Measurements from ENCODE around the gene PRKRA.
A peak's percentile ranks its signal among the peaks of the same experiment; 100 is the strongest.
"Not testable (repeated sequence)": the region's sequence is repeated elsewhere in the genome, so short reads cannot be mapped to it uniquely, and the experiment has no call there.

Gene PRKRA

DNA sequence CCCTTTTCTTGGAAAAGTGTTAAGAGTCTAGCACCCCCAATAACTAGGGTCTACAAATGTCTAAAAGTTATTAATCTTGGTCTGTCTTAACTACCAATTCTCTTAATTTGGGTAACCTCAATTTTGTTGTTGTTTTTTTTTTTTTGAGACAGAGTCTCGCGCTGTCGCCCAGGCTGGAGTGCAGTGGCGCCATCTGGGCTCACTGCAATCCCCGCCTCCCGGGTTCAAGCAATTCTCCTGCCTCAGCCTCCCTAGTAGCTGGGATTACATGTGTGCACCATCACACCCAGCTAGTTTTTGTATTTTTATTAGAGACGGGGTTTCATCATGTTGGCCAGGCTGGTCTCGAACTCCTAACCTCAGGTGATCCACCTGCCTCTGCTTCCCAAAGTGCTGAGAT, 38.5 kb downstream of the PRKRA start:
- DNase-seq = not testable (repeated sequence)

DNA sequence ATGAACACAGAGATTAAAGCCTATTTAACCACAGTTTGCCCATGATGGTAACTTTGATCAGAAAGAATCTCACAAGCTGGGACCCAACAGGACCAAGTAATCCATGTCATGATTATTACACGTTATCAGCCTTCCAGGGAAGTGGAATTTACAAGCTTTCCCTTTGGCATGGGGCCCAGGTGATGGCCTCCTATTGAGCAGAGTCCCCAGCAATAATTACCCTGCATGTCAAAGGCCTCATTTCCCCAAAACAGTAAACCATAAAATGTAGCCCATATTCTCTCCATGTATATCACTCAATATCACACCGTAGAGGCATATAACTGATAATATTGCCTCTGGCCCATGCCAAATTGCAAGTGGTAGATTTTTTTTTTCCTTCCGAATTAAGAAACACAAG, 38.9 kb downstream of the PRKRA start:
- DNase-seq = no peak

DNA sequence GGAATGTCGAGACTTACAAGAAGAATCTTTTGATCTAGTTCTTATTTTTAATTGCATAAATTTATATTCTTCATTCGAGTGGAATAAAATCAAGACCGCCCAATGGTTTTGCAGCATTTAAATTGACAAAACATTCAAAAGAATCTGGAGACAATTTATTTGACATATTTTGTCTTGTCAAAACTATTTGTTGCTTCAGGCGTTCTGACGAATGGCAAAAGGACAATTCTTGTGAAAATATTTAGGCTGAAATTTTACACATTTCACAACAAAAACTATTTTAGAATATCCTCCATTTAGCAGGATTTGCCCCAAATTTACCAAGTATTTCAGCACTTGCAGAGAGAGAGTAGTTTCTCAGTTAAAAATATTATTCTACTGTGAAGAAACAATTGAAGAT, 41.7 kb downstream of the PRKRA start:
- DNase-seq = no peak

DNA sequence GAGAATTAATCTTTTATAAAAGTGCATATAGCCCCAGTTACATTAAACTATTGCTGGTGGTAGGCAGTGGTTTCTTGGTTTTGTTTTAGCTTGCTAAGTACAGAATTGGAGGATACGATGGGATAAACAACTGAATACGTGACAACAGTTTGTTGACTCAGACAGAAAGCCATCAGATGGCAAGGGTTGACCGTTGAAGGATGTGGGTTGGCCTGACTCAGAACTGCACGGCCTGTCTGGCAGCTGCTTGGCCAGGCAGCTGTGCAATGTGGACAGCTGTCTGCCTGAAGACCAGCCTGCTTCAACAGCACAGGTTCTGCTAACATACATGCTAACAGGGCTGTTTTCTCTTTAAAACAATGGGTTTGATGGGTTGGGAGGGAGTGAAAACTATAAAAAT, 46.6 kb downstream of the PRKRA start:
- no peak for DNase-seq

DNA sequence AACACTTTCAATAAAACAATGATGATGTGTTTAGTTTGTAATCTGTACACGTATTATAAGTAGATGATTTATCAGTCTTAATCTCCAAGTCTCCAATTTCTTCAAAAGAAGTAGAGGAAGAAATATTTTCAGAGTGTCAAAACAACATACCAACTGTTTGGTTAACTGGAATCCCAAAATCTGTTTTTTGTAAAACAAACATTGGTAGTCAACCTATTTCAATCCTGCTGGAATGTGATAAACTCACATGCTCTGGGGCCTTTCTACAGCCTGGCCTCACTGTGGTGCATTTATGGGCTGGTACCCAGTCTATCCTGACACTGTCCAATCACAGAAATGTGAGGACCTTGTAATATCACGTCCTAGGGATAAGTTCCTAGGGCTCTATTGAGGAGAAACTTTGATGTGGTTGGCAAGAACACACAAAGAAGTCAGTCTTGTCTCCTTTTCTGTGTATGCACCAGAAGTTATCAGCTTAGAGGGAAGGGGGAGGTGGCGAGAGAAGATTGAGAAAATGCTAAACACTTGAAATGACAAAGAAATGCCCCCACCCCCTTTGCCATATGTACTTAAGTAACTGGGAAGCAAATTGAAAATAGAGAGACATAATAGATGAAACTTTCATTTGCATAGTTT, 47.2 kb downstream of the PRKRA start:
- no peak for DNase-seq

DNA sequence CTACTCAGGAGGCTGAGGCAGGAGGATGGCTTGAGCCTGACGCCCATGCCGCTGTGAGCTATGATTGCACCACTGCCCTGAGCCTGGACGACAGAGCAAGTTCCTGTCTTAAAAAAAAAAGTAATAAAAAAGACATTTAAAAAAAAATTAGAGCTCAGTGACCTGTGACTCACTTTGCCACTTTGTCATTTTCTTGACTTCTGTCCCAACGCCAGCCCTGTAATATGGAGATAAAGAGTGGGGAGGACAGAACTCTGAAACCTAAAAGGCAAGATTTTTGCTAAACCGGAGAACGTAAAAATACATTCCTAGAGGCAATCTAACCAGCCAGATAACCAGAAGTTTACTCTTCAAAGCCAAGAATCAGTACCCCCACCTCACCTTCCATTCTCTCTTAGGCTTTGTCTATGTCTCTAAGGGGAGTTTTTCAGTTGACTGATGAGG, 49.0 kb downstream of the PRKRA start:
- DNase-seq = no peak

DNA sequence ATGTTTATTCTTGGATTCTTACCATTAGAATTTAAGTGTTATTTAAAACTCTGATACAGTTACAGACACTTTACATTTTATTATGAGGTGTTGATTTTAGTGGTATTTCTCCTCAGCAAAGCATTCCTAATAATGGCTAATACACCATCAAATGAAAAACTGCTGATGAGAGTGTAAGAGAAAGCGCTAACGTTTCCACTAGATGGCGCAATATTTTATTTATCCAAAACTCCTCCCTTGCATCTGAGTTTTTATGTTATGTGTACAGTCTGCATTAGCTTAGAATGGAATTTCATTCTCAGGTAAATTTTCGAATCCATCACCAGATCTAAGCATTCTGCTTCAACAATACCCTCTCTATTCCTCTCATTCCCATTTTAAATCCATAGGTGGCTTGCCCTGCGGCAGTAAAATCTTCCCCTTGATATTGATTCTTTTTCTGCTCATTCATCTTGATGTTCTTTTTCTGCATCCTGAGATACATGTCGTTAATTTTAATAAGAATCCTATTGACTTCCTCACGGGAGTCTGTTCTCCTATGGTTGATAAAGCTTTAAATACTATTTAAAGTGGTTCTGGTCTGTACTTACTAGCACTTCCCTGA, 53.9 kb downstream of the PRKRA start:
- DNase-seq = peak; percentile 27

DNA sequence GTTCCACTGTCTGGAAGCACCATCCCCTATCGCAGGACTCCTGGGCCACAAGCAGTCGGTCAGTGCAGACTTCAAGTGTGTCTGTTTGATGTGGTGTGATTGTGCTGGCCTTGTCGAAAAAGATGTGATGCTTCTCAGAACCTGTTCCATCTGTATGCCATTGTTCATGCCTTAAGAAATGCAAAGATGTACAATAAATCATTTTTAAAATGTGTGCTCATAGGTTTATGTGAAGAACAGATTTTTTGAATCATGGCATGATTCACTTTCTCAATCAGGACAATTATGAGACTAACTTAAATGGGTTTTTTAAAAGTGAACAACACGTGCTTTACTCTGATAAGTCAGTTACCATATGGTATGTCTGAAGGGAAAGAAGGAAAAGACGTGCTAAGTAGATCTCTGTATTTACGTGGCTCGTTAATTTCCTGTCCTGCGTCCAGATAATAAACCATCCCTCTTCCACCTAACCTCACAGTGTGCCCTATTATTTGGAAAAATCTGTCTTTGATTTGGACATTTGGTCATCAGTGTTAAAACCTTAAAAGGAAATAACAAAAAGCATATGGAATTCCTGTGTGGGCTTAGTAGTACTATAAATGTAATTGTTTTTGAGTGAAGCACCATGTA, 54.9 kb downstream of the PRKRA start:
- no peak for DNase-seq

DNA sequence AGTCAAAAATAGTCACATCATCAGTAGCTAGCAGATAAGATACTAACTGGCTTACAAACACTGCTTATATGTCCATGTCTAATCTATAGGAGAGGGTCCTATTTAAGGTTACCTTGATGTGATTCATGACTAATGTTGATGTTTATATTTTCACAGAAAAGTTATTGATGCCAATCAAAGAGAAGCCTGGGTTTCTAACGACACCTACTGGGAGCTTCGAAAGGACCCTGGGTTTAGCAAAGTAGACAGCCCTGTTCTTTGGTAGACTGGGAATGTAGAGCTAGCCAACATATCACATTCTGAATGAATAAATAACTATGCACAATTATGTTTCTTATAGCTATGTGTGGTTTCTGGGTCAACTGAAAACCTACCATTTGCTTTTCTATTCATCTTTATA, 55.7 kb downstream of the PRKRA start:
- no peak for DNase-seq

DNA sequence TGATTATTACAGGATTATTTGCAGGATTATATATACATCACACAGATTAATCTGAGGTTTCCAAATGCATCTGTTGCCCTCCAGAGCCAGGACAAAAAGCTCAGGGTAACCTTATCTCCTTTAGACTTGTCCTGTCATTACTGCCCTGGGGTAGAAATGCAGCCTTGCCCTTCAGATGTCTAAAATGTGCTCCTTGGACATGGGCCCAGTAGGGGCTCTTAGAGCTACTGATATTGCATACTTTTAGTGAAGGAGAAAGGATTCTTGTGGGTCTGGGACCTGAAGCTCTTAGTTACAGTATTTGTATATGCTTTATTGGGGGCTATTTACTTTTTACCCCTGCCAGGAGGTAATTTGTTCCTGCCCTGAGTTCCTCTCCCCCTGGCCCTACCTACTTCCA, 56.1 kb downstream of the PRKRA start:
- DNase-seq = no peak

DNA sequence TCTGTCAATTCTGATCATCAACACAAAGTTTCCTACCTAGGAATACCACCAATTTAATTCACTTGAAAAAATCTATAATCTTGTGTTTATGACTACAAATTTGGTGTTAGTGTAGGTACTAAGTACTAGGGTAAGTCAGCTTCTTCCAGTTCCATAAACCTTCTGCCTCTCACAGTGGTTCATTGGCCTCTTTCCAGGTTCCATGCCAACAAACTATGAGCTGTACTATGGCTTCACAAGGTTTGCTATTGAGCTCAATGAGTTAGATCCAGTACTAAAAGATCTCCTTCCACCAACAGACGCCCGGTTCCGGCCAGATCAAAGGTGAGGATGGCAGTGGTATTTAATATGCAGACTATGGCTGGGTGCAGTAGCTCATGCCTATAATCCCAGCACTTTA, 58.8 kb downstream of the PRKRA start:
- DNase-seq = no peak

DNA sequence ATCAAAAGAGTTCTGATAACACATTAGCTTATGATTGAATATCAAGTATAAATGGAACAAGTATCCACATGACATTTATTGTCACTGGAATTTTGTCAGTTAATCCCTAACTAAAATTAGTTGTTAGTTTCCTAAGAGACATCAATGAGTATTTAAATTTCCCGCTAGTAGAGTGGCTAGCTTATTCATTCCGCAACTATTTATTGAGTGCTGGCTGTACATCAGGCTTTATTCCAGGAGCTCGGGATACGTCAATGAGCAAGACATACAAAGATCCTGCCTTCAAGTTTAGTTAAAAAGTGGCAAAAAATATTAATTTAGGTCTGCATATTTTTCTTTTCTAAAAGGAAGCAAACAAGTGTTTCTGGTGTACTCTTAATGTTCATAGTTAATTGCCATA, 59.3 kb downstream of the PRKRA start:
- DNase-seq = no peak

DNA sequence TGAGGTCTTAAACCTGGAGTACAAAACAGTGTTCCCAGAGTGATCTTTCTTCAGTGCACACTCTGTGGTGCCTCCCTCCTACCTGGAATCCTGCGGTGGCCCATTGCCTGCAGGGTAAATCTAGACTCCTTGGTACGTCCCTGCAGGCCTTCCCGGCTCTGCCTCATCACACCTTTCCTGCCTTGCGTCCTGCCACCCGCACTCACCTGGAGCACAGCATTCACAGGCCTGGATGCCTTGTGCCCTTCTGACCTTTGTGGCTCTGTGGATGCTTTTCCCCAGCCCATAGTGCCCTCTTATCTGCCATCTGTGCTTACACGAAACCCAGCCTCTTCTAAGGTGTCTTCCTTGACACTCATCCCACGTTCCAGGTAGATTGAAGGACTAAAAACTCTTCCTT, 62.7 kb downstream of the PRKRA start:
- DNase-seq = no peak

DNA sequence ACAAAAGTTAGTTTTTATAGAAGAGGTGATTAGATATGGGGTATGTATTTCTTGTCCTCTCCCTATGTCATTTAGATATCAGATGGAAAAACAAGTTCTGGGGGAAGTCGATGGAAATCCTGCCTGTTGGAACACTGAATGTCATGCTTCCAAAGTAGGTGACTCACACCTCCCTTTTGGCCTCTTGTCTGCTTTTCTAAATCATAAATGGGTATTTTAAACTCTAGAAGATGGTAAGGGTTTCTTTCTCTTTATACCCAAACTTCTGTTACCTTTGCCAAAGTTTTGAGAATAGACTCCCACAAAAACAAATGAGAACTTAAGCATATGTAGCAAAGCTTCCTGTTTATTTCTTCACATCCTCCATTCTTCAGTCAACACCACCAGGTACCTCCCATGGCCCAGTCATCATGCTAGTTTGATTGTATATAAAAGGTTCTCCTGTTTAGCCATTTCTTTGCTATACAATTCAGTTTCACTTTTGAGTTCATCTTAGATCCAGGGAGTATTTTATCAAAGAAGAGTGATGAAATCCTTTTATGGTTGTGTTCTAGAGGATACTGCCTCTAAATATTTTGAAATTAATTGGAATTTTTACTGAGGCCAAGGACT, 63.9 kb downstream of the PRKRA start:
- DNase-seq = no peak

DNA sequence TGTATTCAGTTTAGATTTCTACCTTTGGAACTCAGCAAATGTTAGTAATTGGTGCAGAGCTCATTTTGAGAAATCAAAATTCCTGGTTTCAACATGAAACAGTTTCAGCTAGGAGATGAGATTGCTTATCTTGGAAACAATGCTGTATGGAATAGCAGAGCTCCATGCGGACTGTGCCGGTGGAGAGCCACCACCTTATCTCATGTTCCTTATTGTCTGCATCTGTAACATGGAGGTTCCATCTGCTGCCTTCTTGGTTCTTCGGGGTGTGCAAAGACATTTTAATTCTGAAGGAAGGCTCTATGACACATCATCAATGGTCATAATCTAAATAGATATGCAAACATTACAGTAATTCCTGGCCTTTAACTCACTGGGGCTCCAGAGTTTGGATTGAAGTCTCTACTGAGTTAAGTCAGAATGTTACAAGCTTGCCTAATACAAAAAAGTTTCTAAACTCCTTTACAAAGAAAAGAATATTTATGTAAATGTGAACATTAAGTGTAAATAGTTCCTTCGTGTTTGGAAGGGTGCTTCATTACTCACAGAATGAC, 65.3 kb downstream of the PRKRA start:
- DNase-seq = no peak

DNA sequence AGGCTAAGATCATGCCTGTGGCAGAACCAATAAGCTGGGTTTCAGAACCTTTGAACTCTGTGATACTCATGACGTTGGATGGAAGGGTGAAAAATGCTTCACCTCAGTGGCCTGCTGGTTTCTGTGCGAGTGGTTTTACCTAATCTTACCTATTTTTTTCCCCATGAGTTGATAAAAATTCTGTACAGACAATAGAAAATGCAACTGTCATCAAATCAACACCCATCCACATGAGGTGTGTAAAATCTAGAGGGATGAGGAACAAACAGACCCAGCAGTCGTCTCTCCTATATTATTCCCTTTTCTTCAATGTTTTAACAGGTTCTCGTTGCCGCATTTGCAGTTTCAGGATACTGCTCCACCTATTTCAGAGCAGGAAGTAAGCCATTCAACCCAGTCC, 67.3 kb downstream of the PRKRA start:
- no peak for DNase-seq

Data from NCI-H2171 (cell line).